ENCODE results near the gene C1orf185. TPM values are rescaled to one million over a fixed set of nuclear protein-coding genes. Genes with fewer than 3 reads are reported as not detected.
"Not testable (repeated sequence)": the region's sequence is repeated elsewhere in the genome, so short reads cannot be mapped to it uniquely, and the experiment has no call there.

The C1orf185 gene
- total and polyA plus RNA-seq, 3 donors from 2014 or later: 6.6 to 32.8 (median 8.2) TPM

GRCh38 chr1:51114137-51114536 is 12.1 kb downstream of the C1orf185 start:
- intact Hi-C loops (cut with DNase I; ENCODE audit: low total_unique reads): no loop called here
- no peak overlapping the region for H3K4me3 ChIP-seq
- H3K27ac ChIP-seq: no peak overlapping the region
- no peak for DNase-seq
- H3K36me3 ChIP-seq (ENCODE audit: low read depth, missing control alignments): no peaks in the 10 kb centered on the region
- 87 to 90% methylated on average over 6 of the region's 6 CpGs for WGBS, 2 donors
- no peaks in the 10 kb centered on the region for H3K4me1 ChIP-seq
- H3K9me3 ChIP-seq: no peaks in the 10 kb centered on the region
- TF ChIP-seq, protein P1, sequence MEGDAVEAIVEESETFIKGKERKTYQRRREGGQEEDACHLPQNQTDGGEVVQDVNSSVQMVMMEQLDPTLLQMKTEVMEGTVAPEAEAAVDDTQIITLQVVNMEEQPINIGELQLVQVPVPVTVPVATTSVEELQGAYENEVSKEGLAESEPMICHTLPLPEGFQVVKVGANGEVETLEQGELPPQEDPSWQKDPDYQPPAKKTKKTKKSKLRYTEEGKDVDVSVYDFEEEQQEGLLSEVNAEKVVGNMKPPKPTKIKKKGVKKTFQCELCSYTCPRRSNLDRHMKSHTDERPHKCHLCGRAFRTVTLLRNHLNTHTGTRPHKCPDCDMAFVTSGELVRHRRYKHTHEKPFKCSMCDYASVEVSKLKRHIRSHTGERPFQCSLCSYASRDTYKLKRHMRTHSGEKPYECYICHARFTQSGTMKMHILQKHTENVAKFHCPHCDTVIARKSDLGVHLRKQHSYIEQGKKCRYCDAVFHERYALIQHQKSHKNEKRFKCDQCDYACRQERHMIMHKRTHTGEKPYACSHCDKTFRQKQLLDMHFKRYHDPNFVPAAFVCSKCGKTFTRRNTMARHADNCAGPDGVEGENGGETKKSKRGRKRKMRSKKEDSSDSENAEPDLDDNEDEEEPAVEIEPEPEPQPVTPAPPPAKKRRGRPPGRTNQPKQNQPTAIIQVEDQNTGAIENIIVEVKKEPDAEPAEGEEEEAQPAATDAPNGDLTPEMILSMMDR (IDR thresholded peaks at IDR 0.05): no peak
- TF ChIP-seq POLR2A (IDR thresholded peaks at IDR 0.05): no peak
- H3K27me3 ChIP-seq: no peaks in the 10 kb centered on the region

- Histone ChIP-seq H3K4me3 (no peak overlapping the region), H3K27me3 (no peaks in the 10 kb centered on the region), H3K27ac (no peak overlapping the region), H3K36me3 (ENCODE audit: low read depth, missing control alignments) (no peaks in the 10 kb centered on the region), H3K4me1 (no peaks in the 10 kb centered on the region), H3K9me3 (no peaks in the 10 kb centered on the region)
- WGBS, 2 donors: 81 to 86% methylated on average over 7 of the region's 7 CpGs
- no peak for DNase-seq
- intact Hi-C loops (cut with DNase I; ENCODE audit: low total_unique reads): no loop called here
- TF ChIP-seq POLR2A (IDR thresholded peaks at IDR 0.05): no peak
- TF ChIP-seq, protein P1 (IDR thresholded peaks at IDR 0.05): no peak
Observed at GRCh38 chr1:51115714-51116404, 13.8 kb downstream of the C1orf185 start.

GRCh38 chr1:51119331-51119730 is 17.3 kb downstream of the C1orf185 start:
- Histone ChIP-seq H3K4me3 (no peak overlapping the region), H3K27me3 (no peaks in the 10 kb centered on the region), H3K27ac (no peak overlapping the region), H3K36me3 (ENCODE audit: low read depth, missing control alignments) (no peaks in the 10 kb centered on the region), H3K4me1 (no peaks in the 10 kb centered on the region), H3K9me3 (no peaks in the 10 kb centered on the region)
- WGBS, 2 donors: 45 to 56% methylated on average over 3 of the region's 3 CpGs
- intact Hi-C loops (cut with DNase I; ENCODE audit: low total_unique reads): no loop called here
- no peak for DNase-seq
- TF ChIP-seq, protein P1 (IDR thresholded peaks at IDR 0.05): no peak

GRCh38 chr1:51120629-51121028 is 18.6 kb downstream of the C1orf185 start:
- H3K27me3 ChIP-seq: no peaks in the 10 kb centered on the region
- no peak overlapping the region for H3K4me3 ChIP-seq
- DNase-seq: no peak
- no peaks in the 10 kb centered on the region for H3K36me3 ChIP-seq (ENCODE audit: low read depth, missing control alignments)
- no peaks in the 10 kb centered on the region for H3K9me3 ChIP-seq
- intact Hi-C loops (cut with DNase I; ENCODE audit: low total_unique reads): no loop called here
- TF ChIP-seq POLR2A (IDR thresholded peaks at IDR 0.05): no peak
- TF ChIP-seq, protein P1 (IDR thresholded peaks at IDR 0.05): no peak
- WGBS, 2 donors: 82 to 86% methylated on average over 2 of the region's 2 CpGs
- H3K27ac ChIP-seq: no peak overlapping the region
- no peaks in the 10 kb centered on the region for H3K4me1 ChIP-seq

DNA sequence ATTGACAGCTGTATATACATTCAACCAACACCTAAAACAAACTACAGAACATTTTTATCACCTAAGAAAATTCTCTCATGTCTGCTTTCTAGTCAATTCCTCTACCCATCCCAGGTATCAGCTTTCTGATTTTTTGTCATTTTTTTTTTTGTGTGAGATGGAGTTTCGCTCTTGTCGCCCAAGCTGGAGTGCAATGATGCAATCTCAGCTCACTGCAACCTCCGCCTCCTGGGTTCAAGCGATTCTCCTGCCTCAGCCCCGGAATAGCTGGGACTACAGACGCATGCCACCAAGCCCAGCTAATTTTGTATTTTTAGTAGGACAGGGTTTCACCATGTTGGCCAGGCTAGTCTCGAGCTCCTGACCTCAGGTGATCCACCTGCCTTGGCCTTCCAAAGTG is 25.1 kb downstream of the C1orf185 start:
- H3K9me3 ChIP-seq; H3K36me3 ChIP-seq (ENCODE audit: low read depth, missing control alignments); intact Hi-C loops (cut with DNase I; ENCODE audit: low total_unique reads); H3K27me3 ChIP-seq; H3K4me1 ChIP-seq; DNase-seq; H3K27ac ChIP-seq; H3K4me3 ChIP-seq: not testable (repeated sequence)
- WGBS, 2 donors: 88 to 89% methylated on average over 7 of the region's 7 CpGs
